Left lung (tissue), 10 donors: ENCODE data around the gene DTNB. TPM values are rescaled to one million over a fixed set of nuclear protein-coding genes. Genes with fewer than 3 reads are reported as not detected.

ENCODE experiments used
- ATAC-seq: fragments of 200-7000 bp; cut with Tn5 transposase; one replicate; pipeline ENCODE4 v1.9.1; 2020; ENCODE audit warnings: moderate library complexity
- DNase-seq, 4 donors: peaks; one replicate each; pipeline ENCODE4 v3.0.0-alpha.2; 2013 to 2020
- H3K27ac ChIP-seq, 2 donors: fragments of 200-600 bp; sonication (generic) in 1 of 2; one replicate each; pipeline versions ENCODE4 v1.5.0 to v1.8.0; 2020 to 2021
- H3K27me3 ChIP-seq, 2 donors: fragments of 200-600 bp; sonication (generic) in 1 of 2; one replicate each; pipeline versions ENCODE4 v1.5.0 to v1.8.0; 2020 to 2021
- H3K36me3 ChIP-seq, 2 donors: fragments of 200-600 bp; sonication (generic) in 1 of 2; one replicate each; pipeline versions ENCODE4 v1.5.0 to v1.8.0; 2020 to 2021
- H3K4me1 ChIP-seq, 2 donors: fragments of 200-600 bp; one replicate each; pipeline ENCODE4 v1.8.0; 2021
- H3K4me3 ChIP-seq, 2 donors: fragments of 200-600 bp; sonication (generic) in 1 of 2; one replicate each; pipeline versions ENCODE4 v1.5.0 to v1.8.0; 2020 to 2021; ENCODE audit warnings: mild to moderate bottlenecking in 1 of 2
- H3K9me3 ChIP-seq, 2 donors: fragments of 200-600 bp; sonication (generic) in 1 of 2; one replicate each; pipeline versions ENCODE4 v1.5.0 to v1.8.0; 2020 to 2021
- CTCF ChIP-seq, 2 donors: fragments of 200-600 bp; sonication (generic) in 1 of 2; IDR thresholded peaks; one replicate each; pipeline versions ENCODE4 v1.5.0 to v1.8.0; 2021; ENCODE audit warnings: antibody characterized with exemption in 2 of 2
- intact Hi-C, 2 donors: fragments of 100-400 bp; cut with DNase I; formaldehyde crosslinking; loops; one replicate each; pipeline versions ENCODE4 v1.11.2 to v1.14.2; 2022
- polyA plus RNA-seq, 6 donors: library from polyadenylated mRNA; unstranded; fragments of 120-200 nt; gene quantifications; one replicate each; pipeline ENCODE4 v1.2.1, GENCODE V29; 2013; ENCODE audit not compliant: insufficient read length in 6 of 6
- total RNA-seq, 2 donors: library from RNA; stranded (reverse); fragmentation: NEBNext Ultra II Directional; extraction: Animal tissue kit (Norgen Biotek cat#: 25700); gene quantifications; one replicate each; pipeline ENCODE4 v1.2.1, GENCODE V29; 2021
- donor health status: DM: no; HTN: yes; CAD: no.
- donor health status: DM: no; HTN: no; CAD: no.

DTNB gene
- total and polyA plus RNA-seq, 8 donors, result 17.6 to 32.5 (median 29.5) TPM

GRCh38 chr2:25361261-25362048 lies 311.9 kb downstream of the DTNB start:
- peak overlapping the region in 1 of 2 donors; percentile 91 for H3K27ac ChIP-seq

GRCh38 chr2:25358836-25359235 lies 314.5 kb downstream of the DTNB start:
- Histone ChIP-seq H3K27me3 (no peaks in the 10 kb centered on the region), H3K9me3 (no peaks in the 10 kb centered on the region), H3K4me1 (peaks cover 3 to 20% of the 10 kb centered on the region in 2 donors), H3K27ac (no peak overlapping the region), H3K4me3 (no peak overlapping the region), H3K36me3 (no peaks in the 10 kb centered on the region)
- intact Hi-C loops, result no loop called here
- TF ChIP-seq CTCF (IDR thresholded peaks at IDR 0.05), result no peak
- ATAC-seq (no peak), DNase-seq (no peak)

More at GRCh38 chr2:25361261-25362048, 311.9 kb downstream of the DTNB start:
- peaks cover 3 to 20% of the 10 kb centered on the region in 2 donors for H3K4me1 ChIP-seq
- H3K4me3 ChIP-seq, result peak overlapping the region in 1 of 2 donors; percentile 39
- ATAC-seq (no peak), DNase-seq (no peak)
- no peaks in the 10 kb centered on the region for H3K9me3 ChIP-seq
- H3K27me3 ChIP-seq, result no peaks in the 10 kb centered on the region
- intact Hi-C loops, result no loop called here
- TF ChIP-seq CTCF (IDR thresholded peaks at IDR 0.05), result no peak
- H3K36me3 ChIP-seq, result no peaks in the 10 kb centered on the region

GRCh38 chr2:25358249-25358815 lies 315.0 kb downstream of the DTNB start:
- no peaks in the 10 kb centered on the region for H3K27me3 ChIP-seq
- intact Hi-C loops, result no loop called here
- TF ChIP-seq CTCF (IDR thresholded peaks at IDR 0.05), result no peak
- DNase-seq (no peak), ATAC-seq (no peak)
- H3K9me3 ChIP-seq, result no peaks in the 10 kb centered on the region
- peaks cover 3 to 19% of the 10 kb centered on the region in 2 donors for H3K4me1 ChIP-seq
- no peak overlapping the region for H3K4me3 ChIP-seq
- H3K27ac ChIP-seq, result no peak overlapping the region
- no peaks in the 10 kb centered on the region for H3K36me3 ChIP-seq

GRCh38 chr2:25356088-25356487 lies 317.3 kb downstream of the DTNB start:
- no peak for TF ChIP-seq CTCF (IDR thresholded peaks at IDR 0.05)

GRCh38 chr2:25355270-25355669 lies 318.1 kb downstream of the DTNB start:
- Histone ChIP-seq H3K27ac (no peak overlapping the region), H3K9me3 (no peaks in the 10 kb centered on the region), H3K27me3 (no peaks in the 10 kb centered on the region), H3K4me1 (no peaks in the 10 kb centered on the region), H3K4me3 (no peak overlapping the region), H3K36me3 (no peaks in the 10 kb centered on the region)
- no peak for TF ChIP-seq CTCF (IDR thresholded peaks at IDR 0.05)
- intact Hi-C loops, result no loop called here
- ATAC-seq (no peak), DNase-seq (no peak)

More at GRCh38 chr2:25356088-25356487, 317.3 kb downstream of the DTNB start:
- intact Hi-C loops, result no loop called here
- H3K9me3 ChIP-seq, result no peaks in the 10 kb centered on the region
- H3K4me1 ChIP-seq, result no peaks in the 10 kb centered on the region
- H3K27me3 ChIP-seq, result no peaks in the 10 kb centered on the region
- no peak for ATAC-seq
- no peak overlapping the region for H3K27ac ChIP-seq
- H3K36me3 ChIP-seq, result no peaks in the 10 kb centered on the region
- no peak for DNase-seq
- no peak overlapping the region for H3K4me3 ChIP-seq
